ENCODE results near the gene USP32. TPM values are rescaled to one million over a fixed set of nuclear protein-coding genes. Genes with fewer than 3 reads are reported as not detected.
A peak's percentile ranks its signal among the peaks of the same experiment; 100 is the strongest.

USP32 gene
- total and polyA plus RNA-seq, 10 of the 15 experiments (the other 5 are each of a cell fraction or from before 2014, with no cell fraction given), result 7.8 to 37.3 (median 25.5) TPM

- peaks cover 4 to 17% of the 10 kb centered on the region in 2 experiments for H3K27me3 ChIP-seq (replicated peaks in 1 of 2; ENCODE audit: control insufficient read depth in 2 of 2, insufficient read depth in 2 of 2, low read length in 1 of 2)
- TF ChIP-seq BHLHE40 (IDR thresholded peaks at IDR 0.05; ENCODE audit: borderline replicate concordance in 1 of 2, low read depth in 2 of 2, low read length in 1 of 2), result peak; percentile 25 to 70; a peak in 2 of 4 replicates
- no peak for TF ChIP-seq BCLAF1 (IDR thresholded peaks at IDR 0.05)
- no peak overlapping the region for H3K4me3 ChIP-seq
- peaks cover 2% of the 10 kb centered on the region; the same call in 1 of the 2 replicates for H3K4me1 ChIP-seq (ENCODE audit: control insufficient read depth, insufficient read depth, low read length)
- ChIA-PET SMC1A (ENCODE audit: uncharacterized antibody, unreplicated experiment) (interaction anchor here (0.9 to 1.2 kb wide), 2 partner anchors 302 to 490 kb away, joined by 3 to 5 read pairs; no protein-coding TSS in a partner anchor), POLR2A (no interaction called here), RAD21 (ENCODE audit: unreplicated experiment) (interaction anchor here (1.1 kb wide), 1 partner anchor 8 kb away, joined by 3 read pairs; no protein-coding TSS in a partner anchor), CTCF (interaction anchor here (1.2 to 2.0 kb wide), 3 partner anchors 10 to 80 kb away, joined by 4 to 8 read pairs (median 4); no protein-coding TSS in a partner anchor)
- H3K9ac ChIP-seq (ENCODE audit: control insufficient read depth, insufficient read depth, low read length), result no peak overlapping the region
- no peaks in the 10 kb centered on the region for H4K20me1 ChIP-seq (ENCODE audit: control insufficient read depth, insufficient read depth)
- no peaks in the 10 kb centered on the region; the same call in 2 of the 3 replicates for H3K9me3 ChIP-seq (replicated peaks; ENCODE audit: control insufficient read depth, insufficient read depth, low read length)
- BruUV-seq (replicated peaks), result no TSS peak
- H3K4me2 ChIP-seq (ENCODE audit: control insufficient read depth, insufficient read depth), result 0 out of 2 replicates have a peak overlapping the region, but pooled peaks have one; percentile 30
- no peak for DNase-seq (ENCODE audit: low read depth, low spot score)
- no peak for FAIRE-seq
- H3K36me3 ChIP-seq (ENCODE audit: control insufficient read depth in 2 of 2, insufficient read depth in 2 of 2, low read length in 1 of 2), result no peaks in the 10 kb centered on the region
- no peaks in the 10 kb centered on the region for H3K79me2 ChIP-seq (ENCODE audit: control insufficient read depth, insufficient read depth, low read length)
- WGBS (ENCODE audit: insufficient coverage, insufficient replicate concordance, low lambda C conversion rate, missing lambda C conversion rate), result 0% methylated on average over 5 of the region's 5 CpGs
- intact Hi-C loops (cut with micrococcal nuclease; ENCODE audit: unreplicated experiment), result no loop called here
- no peak overlapping the region for H3K27ac ChIP-seq (ENCODE audit: control insufficient read depth, insufficient read depth)
- ATAC-seq, result peak; percentile 78
- H2AFZ ChIP-seq (ENCODE audit: control insufficient read depth, low read depth, low read length), result no peak overlapping the region
- in situ Hi-C loops (cut with MboI), result no loop called here
These were observed 240.6 kb downstream of the USP32 start for GRCh38 chr17:60151355-60151754.

All from GM12878 (cell line).